ENCODE data around the gene SLC25A42. TPM values are rescaled to one million over a fixed set of nuclear protein-coding genes. Genes with fewer than 3 reads are reported as not detected.

SLC25A42 gene
- total and polyA plus RNA-seq, 2 donors (not counting 1 experiment from before 2014, with no cell fraction given), result 36.5 to 83.9 TPM

- peak overlapping the region; percentile 67 for H3K27ac Mint-ChIP-seq
- Histone ChIP-seq H3K27ac (ENCODE audit: low read length in 2 of 2) (peak overlapping the region; percentile 24 to 76), H3K36me3 (replicated peaks in 1 of 2; ENCODE audit: control extremely low read depth in 1 of 2, control insufficient read depth in 1 of 2, extremely low read depth in 1 of 2, insufficient read depth in 2 of 2, low read length in 1 of 2) (peaks cover 5 to 8% of the 10 kb centered on the region in 2 experiments), H3K9me3 (ENCODE audit: control extremely low read depth in 1 of 3, control insufficient read depth in 2 of 3, insufficient read depth in 1 of 3, low read length in 2 of 3) (no peaks in the 10 kb centered on the region), H3K9ac (ENCODE audit: low read length) (peak overlapping the region; percentile 87), H3K4me2 (replicated peaks; ENCODE audit: low read depth, low read length, poor library complexity, severe bottlenecking) (peak overlapping the region; percentile 95), H3K79me2 (ENCODE audit: control insufficient read depth, insufficient read depth, low read length) (peaks cover 85% of the 10 kb centered on the region), H2AFZ (ENCODE audit: insufficient read depth, low read depth, low read length, poor library complexity, severe bottlenecking) (peak overlapping the region; percentile 74), H4K20me1 (ENCODE audit: control insufficient read depth, insufficient read depth, low read length, poor library complexity, severe bottlenecking) (peaks cover 35% of the 10 kb centered on the region), H3K4me3 (ENCODE audit: control extremely low read depth in 1 of 5, extremely low read depth in 1 of 5, insufficient read depth in 1 of 5, low read depth in 2 of 5, low read length in 4 of 5) (peak overlapping the region; percentile 68 to 84 (median 74)), H3K4me1 (ENCODE audit: control insufficient read depth in 2 of 2, insufficient read depth in 2 of 2, low read length in 2 of 2) (peaks cover 18 to 24% of the 10 kb centered on the region in 2 donors), H3K27me3 (replicated peaks in 1 of 4; ENCODE audit: control extremely low read depth in 1 of 4, control insufficient read depth in 3 of 4, insufficient read depth in 4 of 4, low read length in 3 of 4) (no peaks in the 10 kb centered on the region)
- H3K27me3 Mint-ChIP-seq, result no peaks in the 10 kb centered on the region
- no peak for TF ChIP-seq EZH2 (IDR thresholded peaks at IDR 0.05; ENCODE audit: borderline replicate concordance, insufficient read depth, low read depth, low read length, poor library complexity, severe bottlenecking)
- no peak for TF ChIP-seq CTCF (IDR thresholded peaks at IDR 0.05)
- no peak for DNase-seq
- H3K4me3 Mint-ChIP-seq, result peak overlapping the region; percentile 96
- POLR2A ChIA-PET, result no interaction called here
- under 1% methylated on average over 32 of the region's 32 CpGs for WGBS (ENCODE audit: insufficient coverage)
- CTCF ChIA-PET, result no interaction called here
- peaks cover 26% of the 10 kb centered on the region for H3K4me1 Mint-ChIP-seq
- no peak for ATAC-seq (ENCODE audit: low read depth)
- H3K9me3 Mint-ChIP-seq (ENCODE audit: insufficient read depth), result no peaks in the 10 kb centered on the region
- intact Hi-C loops (cut with micrococcal nuclease), result loop anchor here (1.0 to 5.0 kb wide), 6 partner anchors 30 to 511 kb away; partner anchors contain the start of genes BORCS8, COPE, DDX49 and ELL
Measured at GRCh38 chr19:19033176-19033425, 30.7 kb upstream of the SLC25A42 start.

- ChIA-PET POLR2A (no interaction called here), CTCF (no interaction called here)
- Histone ChIP-seq H3K4me1 (ENCODE audit: control insufficient read depth in 2 of 2, insufficient read depth in 2 of 2, low read length in 2 of 2) (peaks cover 18 to 24% of the 10 kb centered on the region in 2 donors), H3K9ac (ENCODE audit: low read length) (peak within 1 kb of the TSS; percentile 87), H3K9me3 (ENCODE audit: control extremely low read depth in 1 of 3, control insufficient read depth in 2 of 3, insufficient read depth in 1 of 3, low read length in 2 of 3) (no peaks in the 10 kb centered on the region), H3K79me2 (ENCODE audit: control insufficient read depth, insufficient read depth, low read length) (peaks cover 85% of the 10 kb centered on the region), H3K36me3 (replicated peaks in 1 of 2; ENCODE audit: control extremely low read depth in 1 of 2, control insufficient read depth in 1 of 2, extremely low read depth in 1 of 2, insufficient read depth in 2 of 2, low read length in 1 of 2) (peaks cover 2 to 3% of the 10 kb centered on the region in 2 experiments), H3K4me3 (ENCODE audit: control extremely low read depth in 1 of 5, extremely low read depth in 1 of 5, insufficient read depth in 1 of 5, low read depth in 2 of 5, low read length in 4 of 5) (peak within 1 kb of the TSS; percentile 68 to 84 (median 74)), H2AFZ (ENCODE audit: insufficient read depth, low read depth, low read length, poor library complexity, severe bottlenecking) (peak within 1 kb of the TSS; percentile 74), H3K27ac (ENCODE audit: low read length in 2 of 2) (peak within 1 kb of the TSS; percentile 65 to 76), H3K4me2 (replicated peaks; ENCODE audit: low read depth, low read length, poor library complexity, severe bottlenecking) (peak within 1 kb of the TSS; percentile 95), H4K20me1 (ENCODE audit: control insufficient read depth, insufficient read depth, low read length, poor library complexity, severe bottlenecking) (peaks cover 30% of the 10 kb centered on the region), H3K27me3 (replicated peaks in 1 of 4; ENCODE audit: control extremely low read depth in 1 of 4, control insufficient read depth in 3 of 4, insufficient read depth in 4 of 4, low read length in 3 of 4) (no peaks in the 10 kb centered on the region)
- no peaks in the 10 kb centered on the region for H3K27me3 Mint-ChIP-seq
- ATAC-seq (ENCODE audit: low read depth) (peak; percentile 82), DNase-seq (peak; percentile 98)
- under 1% methylated on average over 73 of the region's 94 CpGs for WGBS (ENCODE audit: insufficient coverage)
- peak within 1 kb of the TSS; percentile 93 for H3K27ac Mint-ChIP-seq
- no peak for TF ChIP-seq EZH2 (IDR thresholded peaks at IDR 0.05; ENCODE audit: borderline replicate concordance, insufficient read depth, low read depth, low read length, poor library complexity, severe bottlenecking)
- TF ChIP-seq CTCF (IDR thresholded peaks at IDR 0.05), result no peak
- H3K4me3 Mint-ChIP-seq, result peak within 1 kb of the TSS; percentile 96
- H3K4me1 Mint-ChIP-seq, result peaks cover 26% of the 10 kb centered on the region
- intact Hi-C loops (cut with micrococcal nuclease), result loop anchor here (1.0 to 5.0 kb wide), 6 partner anchors 30 to 511 kb away; partner anchors contain the start of genes BORCS8, COPE, DDX49 and ELL
- no peaks in the 10 kb centered on the region for H3K9me3 Mint-ChIP-seq (ENCODE audit: insufficient read depth)
Measured at GRCh38 chr19:19033426-19034203, 30.2 kb upstream of the SLC25A42 start, which contains the start of the genes ARMC6 and SUGP2. Gene ARMC6 (plus strand): TSS chr19:19033603. CDS start chr19:19034210, 607 bp downstream. Gene SUGP2 (minus strand): TSS chr19:19033517. CDS start chr19:19031071, 2,446 bp downstream.
